GM19452 (cell line): ENCODE data around the gene MYBPH.

Experiments used
- ATAC-seq: cut with Tn5 transposase; IDR thresholded peaks from one replicate; pipeline ENCODE4 v1.9.1; 2021; ENCODE audit not compliant: unreplicated experiment

The MYBPH gene

GRCh38 chr1:203131548-203132200 lies 44.0 kb downstream of the MYBPH start:
- no peak for ATAC-seq

- no peak for ATAC-seq
These were observed 45.2 kb downstream of the MYBPH start for GRCh38 chr1:203130358-203130985.

DNA sequence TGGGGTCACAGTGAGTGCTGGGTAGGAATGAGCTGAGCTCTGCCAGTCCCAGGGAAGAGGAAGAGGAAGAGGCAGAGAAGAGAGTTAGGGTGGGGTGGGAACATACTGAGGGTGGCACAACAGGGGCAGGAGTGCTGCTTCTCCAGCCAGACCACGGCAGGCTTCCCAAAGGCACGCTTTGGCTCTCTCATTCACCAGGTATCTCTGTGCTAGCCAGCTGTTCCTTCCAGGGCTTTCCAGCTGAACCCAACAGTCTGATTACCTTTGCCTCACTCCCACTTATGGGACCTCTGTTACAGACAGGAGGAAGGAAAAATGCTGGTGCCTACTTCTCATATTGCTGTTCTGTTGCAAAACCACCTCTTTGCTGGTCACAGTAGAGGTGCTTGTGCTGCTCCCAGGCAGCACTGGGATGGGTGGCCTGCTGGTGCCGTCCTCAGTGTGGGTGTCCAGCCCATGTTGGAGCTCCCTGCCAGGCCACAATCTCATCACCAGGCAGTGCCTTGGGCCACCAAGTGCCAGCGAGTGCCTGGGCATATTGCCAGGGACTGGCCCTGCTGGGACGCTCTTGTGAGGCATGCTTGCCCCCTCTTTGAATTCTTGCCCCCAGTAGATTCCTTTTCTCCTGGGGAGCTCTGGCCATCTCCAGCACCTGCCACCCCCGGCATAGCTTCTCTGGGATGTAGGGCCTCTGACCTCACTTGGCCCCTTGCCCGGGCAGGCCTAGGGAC lies 46.0 kb downstream of the MYBPH start:
- ATAC-seq = no peak

- no peak for ATAC-seq
These were observed 46.7 kb downstream of the MYBPH start for GRCh38 chr1:203128716-203129500.

GRCh38 chr1:203128431-203128715 lies 47.3 kb downstream of the MYBPH start:
- ATAC-seq = no peak

GRCh38 chr1:203127666-203128430 lies 47.8 kb downstream of the MYBPH start, which contains the start of gene ADORA1:
Gene ADORA1 (plus strand): TSS chr1:203127726. CDS start chr1:203128842, 1,116 bp downstream.
- ATAC-seq = no peak

GRCh38 chr1:203126866-203127665 lies 48.6 kb downstream of the MYBPH start:
- no peak for ATAC-seq

- no peak for ATAC-seq
These were observed 49.3 kb downstream of the MYBPH start for GRCh38 chr1:203126151-203126865.

DNA sequence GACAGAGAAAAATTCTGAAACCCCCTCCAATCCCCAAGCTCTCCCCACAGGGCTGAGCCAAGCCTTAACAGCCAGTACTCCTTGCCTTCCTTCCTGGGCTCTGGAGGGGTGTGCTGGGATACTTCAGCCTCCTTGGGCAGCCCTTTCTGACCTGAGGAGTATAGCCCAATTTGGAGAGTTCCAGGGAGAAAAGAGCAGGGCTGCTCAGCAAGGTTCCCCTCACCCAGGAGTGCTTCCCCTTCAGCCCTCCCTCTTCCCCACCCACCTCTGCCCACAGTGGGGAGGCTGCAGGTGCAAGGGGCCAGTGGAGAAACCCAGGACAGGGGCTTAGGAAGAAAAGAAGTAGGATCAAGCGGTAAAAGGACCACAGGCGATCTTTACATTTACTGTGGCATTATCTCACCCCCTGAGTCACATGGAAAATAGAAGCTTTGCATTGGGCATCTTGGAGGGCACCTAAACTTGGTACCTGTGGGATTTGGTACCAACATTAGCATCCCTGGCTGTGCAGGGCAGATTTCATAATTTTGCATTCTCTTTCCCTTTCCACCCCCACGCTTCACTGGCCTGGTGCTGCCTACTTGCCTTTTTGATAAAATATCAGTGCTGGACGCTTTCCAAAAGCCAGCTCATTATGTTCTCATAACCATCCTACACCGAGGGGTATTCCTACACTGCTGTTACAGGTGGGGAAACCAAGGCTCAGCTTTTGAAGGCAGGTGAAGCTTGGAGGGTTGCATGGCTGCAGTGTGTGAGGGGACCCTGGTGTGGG lies 50.9 kb downstream of the MYBPH start:
- ATAC-seq = no peak

- ATAC-seq = no peak
These were observed 51.6 kb downstream of the MYBPH start for GRCh38 chr1:203124011-203124410.

DNA sequence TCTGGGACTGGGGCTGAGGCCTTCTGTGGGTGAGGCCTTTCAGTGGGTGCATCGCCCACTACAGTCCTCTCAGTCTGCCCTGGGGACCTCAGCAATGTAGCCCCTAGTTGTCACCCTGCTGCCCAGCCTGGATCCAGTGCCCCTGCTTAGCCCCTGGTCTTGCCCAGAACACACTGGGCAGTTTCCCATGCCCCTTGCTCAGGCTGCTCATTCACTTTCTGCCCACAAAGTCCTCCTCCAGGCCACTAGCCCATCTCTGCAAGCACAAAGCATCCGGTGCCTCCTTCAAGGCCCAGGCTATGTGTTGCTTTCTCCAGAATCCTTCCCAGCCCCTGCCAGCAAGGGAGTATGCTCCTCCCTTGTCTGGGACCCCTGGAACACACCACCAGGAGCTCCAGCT lies 53.5 kb downstream of the MYBPH start:
- no peak for ATAC-seq

DNA sequence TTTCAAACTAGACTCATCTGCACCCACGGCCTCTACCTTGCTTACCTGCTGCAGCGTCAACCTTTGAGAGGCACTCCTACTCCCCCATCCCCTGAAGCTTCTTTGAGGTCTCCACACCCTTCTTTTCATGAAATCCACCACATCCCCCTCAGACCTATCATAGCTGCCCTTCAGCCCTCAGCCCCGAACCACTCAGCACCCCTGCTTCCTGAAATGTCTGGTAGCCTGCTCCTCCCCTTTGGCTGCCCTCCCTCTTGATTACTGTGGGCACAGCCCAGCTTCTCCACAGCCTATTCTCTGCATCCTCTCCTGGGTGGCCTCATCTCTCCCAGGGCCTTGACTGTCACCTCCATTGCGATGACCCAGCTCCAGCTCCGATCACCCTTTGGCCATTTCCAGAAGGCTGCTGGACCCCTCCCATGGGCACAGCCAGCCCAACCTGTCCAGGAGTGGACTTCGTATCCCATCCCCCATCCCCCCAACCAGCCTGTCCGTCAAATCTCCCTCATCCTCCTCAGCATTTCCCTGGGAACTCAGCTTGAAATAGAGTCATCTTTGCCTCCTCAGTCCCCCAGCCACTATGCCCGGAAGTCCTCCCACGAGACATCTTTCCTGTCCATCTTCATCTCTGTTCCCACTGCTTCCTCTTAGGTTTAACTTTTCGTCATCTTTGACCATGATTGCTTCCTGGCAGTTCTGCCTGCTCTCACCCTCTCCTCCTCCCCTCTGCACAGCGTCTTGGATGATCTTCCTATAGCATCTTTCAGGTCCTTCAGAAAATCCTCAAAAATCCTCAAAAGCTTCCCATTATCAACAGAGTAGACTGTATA lies 54.2 kb downstream of the MYBPH start:
- ATAC-seq = no peak

DNA sequence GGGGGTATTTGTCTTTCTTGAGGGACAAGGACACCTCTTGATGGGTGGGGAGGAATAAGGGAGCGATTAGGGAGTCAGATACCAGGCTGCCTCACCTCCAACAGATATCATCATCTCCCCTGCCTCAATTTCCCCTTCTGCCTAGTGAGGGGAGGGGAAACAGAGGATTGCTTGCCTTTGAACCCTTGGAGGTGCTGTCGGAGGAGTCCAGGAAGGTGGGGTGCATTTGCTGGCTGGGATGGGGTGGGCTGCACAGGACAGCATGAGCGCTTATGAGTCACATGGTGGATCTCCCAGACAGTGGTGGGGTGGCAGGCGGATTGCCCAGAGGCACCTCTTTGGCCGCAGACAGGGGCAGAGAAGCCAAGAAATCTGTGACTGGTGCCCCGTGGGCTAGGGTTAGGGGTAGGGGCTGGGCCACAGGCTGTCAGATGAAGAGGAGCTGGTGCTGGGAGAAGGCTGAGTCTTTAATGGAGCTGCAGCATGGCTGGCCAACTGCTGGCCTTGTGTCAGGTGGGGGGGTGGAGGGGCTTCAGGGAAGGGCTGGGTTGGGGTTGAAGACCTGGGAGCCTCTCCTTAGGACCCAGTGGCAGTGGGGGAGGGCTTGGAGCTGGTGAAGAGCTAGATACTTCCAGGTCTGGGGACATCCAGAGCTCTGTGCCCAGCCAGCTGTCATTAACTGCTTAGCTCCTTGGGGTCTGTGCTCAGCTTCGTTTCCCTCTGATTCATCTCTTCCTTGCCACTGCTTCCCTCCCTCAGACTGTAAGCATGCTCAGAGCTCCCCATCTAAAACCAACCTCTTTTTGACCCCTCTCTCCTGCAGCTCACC lies 55.1 kb downstream of the MYBPH start:
- no peak for ATAC-seq
